HL-60 (cell line): ENCODE results near the gene C4orf36.

ENCODE experiments used
- DNase-seq, 2 experiments: peaks; one replicate each; pipeline ENCODE4 v3.0.0-alpha.2; 2010 to 2020; ENCODE audit warnings: low read depth in 1 of 2, low spot score in 1 of 2
- H3K27ac ChIP-seq: fragments of 250-450 bp; sonication (Bioruptor Pico); replicated peaks from 2 replicates; pipeline ENCODE4 v1.5.1; 2020; ENCODE audit warnings: mild to moderate bottlenecking, moderate library complexity
- H3K27me3 ChIP-seq: fragments of 250-450 bp; sonication (Bioruptor Pico); 2 replicates; pipeline ENCODE4 v1.5.1; 2021; ENCODE audit warnings: mild to moderate bottlenecking, moderate library complexity; ENCODE audit not compliant: insufficient read depth, poor library complexity, severe bottlenecking
- H3K4me3 ChIP-seq: replicated peaks from 2 replicates; pipeline ENCODE4 v1.5.1; 2011; ENCODE audit warnings: mild to moderate bottlenecking, control low read depth, low read length; ENCODE audit not compliant: insufficient read depth
- GABPA ChIP-seq: IDR thresholded peaks from 2 replicates; pipeline ENCODE4 v1.6.1; 2012; ENCODE audit warnings: low read depth
- POLR2AphosphoS5 ChIP-seq: IDR thresholded peaks from 2 replicates; pipeline ENCODE4 v1.6.1; 2012; ENCODE audit warnings: low read depth
- SPI1 ChIP-seq: IDR thresholded peaks from 2 replicates; pipeline ENCODE4 v1.6.1; 2012; ENCODE audit warnings: low read depth, mild to moderate bottlenecking, borderline replicate concordance
- TF ChIP-seq, protein P1 (sequence below): IDR thresholded peaks from 2 replicates; pipeline ENCODE4 v1.6.1; 2012; ENCODE audit warnings: low read depth; ENCODE audit not compliant: insufficient replicate concordance
- TF ChIP-seq, protein P2 (sequence below): IDR thresholded peaks from one replicate; pipeline ENCODE4 v1.5.1; 2011; ENCODE audit warnings: low read length, control low read depth, inconsistent platforms; ENCODE audit not compliant: insufficient read depth

The C4orf36 gene

GRCh38 chr4:86916392-86916791 lies 24.2 kb upstream of the C4orf36 start:
- TF ChIP-seq GABPA, result no peak
- TF ChIP-seq, protein P1, sequence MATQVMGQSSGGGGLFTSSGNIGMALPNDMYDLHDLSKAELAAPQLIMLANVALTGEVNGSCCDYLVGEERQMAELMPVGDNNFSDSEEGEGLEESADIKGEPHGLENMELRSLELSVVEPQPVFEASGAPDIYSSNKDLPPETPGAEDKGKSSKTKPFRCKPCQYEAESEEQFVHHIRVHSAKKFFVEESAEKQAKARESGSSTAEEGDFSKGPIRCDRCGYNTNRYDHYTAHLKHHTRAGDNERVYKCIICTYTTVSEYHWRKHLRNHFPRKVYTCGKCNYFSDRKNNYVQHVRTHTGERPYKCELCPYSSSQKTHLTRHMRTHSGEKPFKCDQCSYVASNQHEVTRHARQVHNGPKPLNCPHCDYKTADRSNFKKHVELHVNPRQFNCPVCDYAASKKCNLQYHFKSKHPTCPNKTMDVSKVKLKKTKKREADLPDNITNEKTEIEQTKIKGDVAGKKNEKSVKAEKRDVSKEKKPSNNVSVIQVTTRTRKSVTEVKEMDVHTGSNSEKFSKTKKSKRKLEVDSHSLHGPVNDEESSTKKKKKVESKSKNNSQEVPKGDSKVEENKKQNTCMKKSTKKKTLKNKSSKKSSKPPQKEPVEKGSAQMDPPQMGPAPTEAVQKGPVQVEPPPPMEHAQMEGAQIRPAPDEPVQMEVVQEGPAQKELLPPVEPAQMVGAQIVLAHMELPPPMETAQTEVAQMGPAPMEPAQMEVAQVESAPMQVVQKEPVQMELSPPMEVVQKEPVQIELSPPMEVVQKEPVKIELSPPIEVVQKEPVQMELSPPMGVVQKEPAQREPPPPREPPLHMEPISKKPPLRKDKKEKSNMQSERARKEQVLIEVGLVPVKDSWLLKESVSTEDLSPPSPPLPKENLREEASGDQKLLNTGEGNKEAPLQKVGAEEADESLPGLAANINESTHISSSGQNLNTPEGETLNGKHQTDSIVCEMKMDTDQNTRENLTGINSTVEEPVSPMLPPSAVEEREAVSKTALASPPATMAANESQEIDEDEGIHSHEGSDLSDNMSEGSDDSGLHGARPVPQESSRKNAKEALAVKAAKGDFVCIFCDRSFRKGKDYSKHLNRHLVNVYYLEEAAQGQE, result no peak
- no peak for TF ChIP-seq POLR2AphosphoS5
- TF ChIP-seq, protein P2, sequence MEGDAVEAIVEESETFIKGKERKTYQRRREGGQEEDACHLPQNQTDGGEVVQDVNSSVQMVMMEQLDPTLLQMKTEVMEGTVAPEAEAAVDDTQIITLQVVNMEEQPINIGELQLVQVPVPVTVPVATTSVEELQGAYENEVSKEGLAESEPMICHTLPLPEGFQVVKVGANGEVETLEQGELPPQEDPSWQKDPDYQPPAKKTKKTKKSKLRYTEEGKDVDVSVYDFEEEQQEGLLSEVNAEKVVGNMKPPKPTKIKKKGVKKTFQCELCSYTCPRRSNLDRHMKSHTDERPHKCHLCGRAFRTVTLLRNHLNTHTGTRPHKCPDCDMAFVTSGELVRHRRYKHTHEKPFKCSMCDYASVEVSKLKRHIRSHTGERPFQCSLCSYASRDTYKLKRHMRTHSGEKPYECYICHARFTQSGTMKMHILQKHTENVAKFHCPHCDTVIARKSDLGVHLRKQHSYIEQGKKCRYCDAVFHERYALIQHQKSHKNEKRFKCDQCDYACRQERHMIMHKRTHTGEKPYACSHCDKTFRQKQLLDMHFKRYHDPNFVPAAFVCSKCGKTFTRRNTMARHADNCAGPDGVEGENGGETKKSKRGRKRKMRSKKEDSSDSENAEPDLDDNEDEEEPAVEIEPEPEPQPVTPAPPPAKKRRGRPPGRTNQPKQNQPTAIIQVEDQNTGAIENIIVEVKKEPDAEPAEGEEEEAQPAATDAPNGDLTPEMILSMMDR, result no peak
- TF ChIP-seq SPI1, result no peak

DNA sequence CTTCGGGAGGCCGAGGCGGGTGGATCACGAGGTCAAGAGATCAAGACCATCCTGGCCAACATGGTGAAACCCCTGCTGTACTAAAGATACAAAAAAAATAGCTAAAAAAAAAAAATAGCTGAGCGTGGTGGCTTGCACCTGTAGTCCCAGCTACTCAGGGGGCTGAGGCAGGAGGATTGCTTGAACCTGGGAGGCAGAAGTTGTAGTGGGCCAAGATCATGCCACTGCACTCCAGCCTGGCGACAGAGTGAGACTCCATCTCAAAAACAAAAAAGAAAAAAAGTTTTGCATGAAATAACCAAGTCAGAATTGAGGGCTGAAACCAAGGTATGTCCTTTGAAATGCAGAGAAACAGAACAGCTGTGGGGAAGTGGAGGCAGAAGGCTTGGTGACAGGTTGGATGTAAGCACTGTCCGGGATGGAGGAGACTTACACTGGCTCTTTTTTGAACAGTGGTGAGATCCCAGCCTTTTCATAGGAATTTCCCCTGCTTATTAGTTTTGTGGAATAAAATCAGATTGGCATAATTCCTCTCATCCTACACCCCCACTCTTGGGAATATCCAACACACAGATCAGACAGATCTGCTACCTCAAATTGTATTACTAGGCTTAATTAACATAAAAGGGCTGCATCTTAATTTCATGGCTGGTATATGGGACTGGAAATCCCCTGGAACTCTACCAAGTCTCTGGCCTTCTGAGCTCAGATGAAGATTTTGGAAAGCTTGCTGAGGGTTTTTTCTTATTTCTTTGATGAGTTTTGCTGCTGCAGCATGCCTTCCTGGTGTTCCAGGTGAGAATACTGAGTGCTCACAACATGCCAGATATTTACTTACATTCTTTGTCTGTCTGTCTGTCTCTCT lies 18.8 kb upstream of the C4orf36 start:
- H3K4me3 ChIP-seq, result no peak overlapping the region
- TF ChIP-seq POLR2AphosphoS5, result no peak
- no peak for DNase-seq
- no peak overlapping the region for H3K27ac ChIP-seq
- no peaks in the 10 kb centered on the region for H3K27me3 ChIP-seq

More at GRCh38 chr4:86916392-86916791, 24.2 kb upstream of the C4orf36 start:
- DNase-seq, result no peak
- no peak overlapping the region for H3K27ac ChIP-seq
- H3K27me3 ChIP-seq, result no peaks in the 10 kb centered on the region
- no peak overlapping the region for H3K4me3 ChIP-seq

DNA sequence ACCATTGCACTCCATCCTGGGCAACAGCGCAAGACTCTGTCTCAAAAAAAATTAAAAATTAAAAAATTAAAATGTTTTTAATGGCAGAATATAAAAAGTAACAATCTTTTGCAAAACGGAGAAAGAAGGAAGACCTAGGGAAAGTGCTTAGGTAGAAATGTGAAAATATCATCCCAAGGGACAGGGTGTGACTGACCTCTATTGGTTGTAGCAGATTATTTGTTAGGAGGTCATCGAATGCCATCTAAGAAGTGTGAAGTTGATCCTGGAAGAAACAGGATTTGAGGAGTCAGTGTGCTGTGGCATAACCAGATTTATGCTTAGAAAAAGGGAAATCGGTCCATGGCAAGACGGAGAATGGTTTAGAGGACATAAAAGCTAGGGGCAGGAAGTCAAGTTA lies 18.1 kb upstream of the C4orf36 start:
- no peak overlapping the region for H3K4me3 ChIP-seq
- H3K27me3 ChIP-seq, result no peaks in the 10 kb centered on the region
- no peak overlapping the region for H3K27ac ChIP-seq
- DNase-seq, result no peak
- TF ChIP-seq POLR2AphosphoS5 (no peak), SPI1 (no peak), GABPA (no peak)
- TF ChIP-seq, protein P2, result no peak
- TF ChIP-seq, protein P1, result no peak

- Histone ChIP-seq H3K27ac (no peak overlapping the region), H3K4me3 (no peak overlapping the region)
Observed at GRCh38 chr4:86909546-86910295, 17.5 kb upstream of the C4orf36 start.

More at GRCh38 chr4:86909546-86910295, 17.5 kb upstream of the C4orf36 start:
- DNase-seq, result peak in 1 of 2 experiments; percentile 31
- H3K27me3 ChIP-seq, result no peaks in the 10 kb centered on the region
- TF ChIP-seq SPI1 (no peak), GABPA (no peak), POLR2AphosphoS5 (no peak)
- TF ChIP-seq, protein P2, result no peak
- TF ChIP-seq, protein P1, result no peak
